ENCODE data around the gene SMLR1. TPM values are rescaled to one million over a fixed set of nuclear protein-coding genes. Genes with fewer than 3 reads are reported as not detected.

Gene SMLR1
- total and polyA plus RNA-seq, 7 donors: not detected

DNA sequence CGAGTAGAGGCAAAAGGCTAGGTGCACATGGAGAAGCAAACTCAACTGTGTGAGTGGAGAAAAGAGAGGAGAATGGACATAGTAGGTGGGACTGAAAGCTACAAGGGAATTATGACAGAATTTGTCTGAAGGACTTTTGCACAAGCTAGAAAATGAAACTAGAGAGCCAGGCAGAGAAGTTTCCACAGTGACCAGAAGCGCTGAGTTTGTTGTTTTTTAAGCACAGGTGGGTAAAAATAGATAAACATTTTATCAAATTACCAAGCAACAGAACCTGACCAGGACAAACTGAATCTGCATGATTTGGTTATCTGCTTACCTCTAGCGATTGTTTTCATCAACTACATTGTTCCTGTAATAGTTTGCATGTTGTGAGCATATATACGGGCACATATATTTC, 38.6 kb downstream of the SMLR1 start:
- TF ChIP-seq, protein P1, sequence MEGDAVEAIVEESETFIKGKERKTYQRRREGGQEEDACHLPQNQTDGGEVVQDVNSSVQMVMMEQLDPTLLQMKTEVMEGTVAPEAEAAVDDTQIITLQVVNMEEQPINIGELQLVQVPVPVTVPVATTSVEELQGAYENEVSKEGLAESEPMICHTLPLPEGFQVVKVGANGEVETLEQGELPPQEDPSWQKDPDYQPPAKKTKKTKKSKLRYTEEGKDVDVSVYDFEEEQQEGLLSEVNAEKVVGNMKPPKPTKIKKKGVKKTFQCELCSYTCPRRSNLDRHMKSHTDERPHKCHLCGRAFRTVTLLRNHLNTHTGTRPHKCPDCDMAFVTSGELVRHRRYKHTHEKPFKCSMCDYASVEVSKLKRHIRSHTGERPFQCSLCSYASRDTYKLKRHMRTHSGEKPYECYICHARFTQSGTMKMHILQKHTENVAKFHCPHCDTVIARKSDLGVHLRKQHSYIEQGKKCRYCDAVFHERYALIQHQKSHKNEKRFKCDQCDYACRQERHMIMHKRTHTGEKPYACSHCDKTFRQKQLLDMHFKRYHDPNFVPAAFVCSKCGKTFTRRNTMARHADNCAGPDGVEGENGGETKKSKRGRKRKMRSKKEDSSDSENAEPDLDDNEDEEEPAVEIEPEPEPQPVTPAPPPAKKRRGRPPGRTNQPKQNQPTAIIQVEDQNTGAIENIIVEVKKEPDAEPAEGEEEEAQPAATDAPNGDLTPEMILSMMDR (IDR thresholded peaks at IDR 0.05): no peak
- no peaks in the 10 kb centered on the region for H3K27me3 ChIP-seq (ENCODE audit: insufficient read depth in 3 of 3, low read length in 2 of 3)
- 94 to 96% (median 96%) methylated on average over 4 of the region's 4 CpGs for WGBS, 3 donors
- no peaks in the 10 kb centered on the region for H3K9me3 ChIP-seq
- peaks cover 0 to 49% of the 10 kb centered on the region in 2 donors for H3K36me3 ChIP-seq (ENCODE audit: insufficient read depth in 1 of 2, low read depth in 1 of 2)
- DNase-seq: no peak
- intact Hi-C loops (cut with DNase I): no loop called here
- H3K4me3 ChIP-seq: no peak overlapping the region
- no peak for ATAC-seq
- H3K27ac ChIP-seq: no peak overlapping the region
- H3K4me1 ChIP-seq: no peaks in the 10 kb centered on the region

DNA sequence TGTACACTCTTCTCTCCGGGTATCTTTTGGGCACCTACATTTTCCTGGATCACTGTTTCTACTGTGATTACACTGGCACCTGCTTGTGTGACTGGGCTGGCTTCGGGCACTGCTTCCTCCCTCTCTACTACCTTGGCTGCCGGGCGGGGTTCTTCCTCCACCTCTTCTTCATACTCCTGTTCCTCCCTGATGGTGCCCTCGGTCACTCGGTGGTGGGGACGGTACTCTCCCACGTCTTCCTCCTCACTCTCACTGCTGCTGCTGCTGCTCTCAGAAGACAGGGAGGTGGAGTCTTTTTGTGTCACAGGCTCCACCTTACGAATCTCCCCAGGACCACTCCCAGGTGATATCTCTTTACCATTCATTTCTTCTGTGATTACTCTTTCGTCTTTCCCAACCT, 42.5 kb downstream of the SMLR1 start:
- Histone ChIP-seq H3K27ac (no peak overlapping the region), H3K9me3 (no peaks in the 10 kb centered on the region), H3K27me3 (ENCODE audit: insufficient read depth in 3 of 3, low read length in 2 of 3) (no peaks in the 10 kb centered on the region), H3K4me3 (no peak overlapping the region), H3K36me3 (ENCODE audit: insufficient read depth in 1 of 2, low read depth in 1 of 2) (peaks cover 0 to 35% of the 10 kb centered on the region in 2 donors), H3K4me1 (no peaks in the 10 kb centered on the region)
- intact Hi-C loops (cut with DNase I): loop anchor here in 1 of 2 donors (5.0 kb wide), 1 partner anchor 547 kb away; no protein-coding TSS in a partner anchor
- WGBS, 3 donors: 87 to 97% (median 94%) methylated on average over 10 of the region's 10 CpGs
- DNase-seq: no peak
- TF ChIP-seq, protein P1 (IDR thresholded peaks at IDR 0.05): no peak
- ATAC-seq: no peak

DNA sequence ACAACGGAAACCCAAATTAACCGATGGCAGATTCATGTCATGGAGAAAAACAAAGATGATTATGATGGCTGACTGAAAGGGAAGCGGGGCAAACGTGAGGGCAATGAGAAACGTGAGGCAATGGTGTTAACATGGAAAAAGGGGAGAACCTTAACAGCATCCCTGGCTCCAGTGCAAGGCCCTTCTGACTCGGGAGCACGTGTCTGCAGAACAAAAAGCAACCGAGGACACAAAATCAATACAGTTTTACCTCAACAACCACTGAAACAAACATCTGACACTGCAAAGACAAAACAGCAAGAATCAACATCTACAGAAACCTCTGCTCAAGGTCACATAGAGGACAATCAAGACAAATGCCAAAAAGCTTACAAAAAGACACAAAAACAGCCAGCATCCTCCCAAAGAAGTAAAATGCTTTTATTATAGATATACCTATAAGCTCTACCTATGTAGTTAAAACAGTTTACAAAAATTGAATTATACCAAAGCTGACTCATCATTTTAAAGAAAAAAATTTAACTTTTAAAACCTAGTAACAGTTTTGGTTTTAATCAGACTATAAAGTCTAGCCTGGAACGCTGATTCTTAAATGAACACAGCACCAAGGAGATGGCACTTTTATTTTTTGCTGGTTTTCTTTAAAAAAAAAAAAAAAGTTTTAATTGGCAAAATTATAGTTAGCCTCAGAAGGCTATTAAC, 43.1 kb downstream of the SMLR1 start:
- ATAC-seq (no peak), DNase-seq (no peak)
- Histone ChIP-seq H3K4me3 (no peak overlapping the region), H3K36me3 (ENCODE audit: insufficient read depth in 1 of 2, low read depth in 1 of 2) (peaks cover 0 to 30% of the 10 kb centered on the region in 2 donors), H3K4me1 (no peaks in the 10 kb centered on the region), H3K9me3 (no peaks in the 10 kb centered on the region), H3K27ac (no peak overlapping the region), H3K27me3 (ENCODE audit: insufficient read depth in 3 of 3, low read length in 2 of 3) (no peaks in the 10 kb centered on the region)
- intact Hi-C loops (cut with DNase I): loop anchor here in 1 of 2 donors (5.0 kb wide), 1 partner anchor 548 kb away; no protein-coding TSS in a partner anchor
- WGBS, 3 donors: 86 to 88% (median 87%) methylated on average over 9 of the region's 9 CpGs
- TF ChIP-seq, protein P1 (IDR thresholded peaks at IDR 0.05): no peak

DNA sequence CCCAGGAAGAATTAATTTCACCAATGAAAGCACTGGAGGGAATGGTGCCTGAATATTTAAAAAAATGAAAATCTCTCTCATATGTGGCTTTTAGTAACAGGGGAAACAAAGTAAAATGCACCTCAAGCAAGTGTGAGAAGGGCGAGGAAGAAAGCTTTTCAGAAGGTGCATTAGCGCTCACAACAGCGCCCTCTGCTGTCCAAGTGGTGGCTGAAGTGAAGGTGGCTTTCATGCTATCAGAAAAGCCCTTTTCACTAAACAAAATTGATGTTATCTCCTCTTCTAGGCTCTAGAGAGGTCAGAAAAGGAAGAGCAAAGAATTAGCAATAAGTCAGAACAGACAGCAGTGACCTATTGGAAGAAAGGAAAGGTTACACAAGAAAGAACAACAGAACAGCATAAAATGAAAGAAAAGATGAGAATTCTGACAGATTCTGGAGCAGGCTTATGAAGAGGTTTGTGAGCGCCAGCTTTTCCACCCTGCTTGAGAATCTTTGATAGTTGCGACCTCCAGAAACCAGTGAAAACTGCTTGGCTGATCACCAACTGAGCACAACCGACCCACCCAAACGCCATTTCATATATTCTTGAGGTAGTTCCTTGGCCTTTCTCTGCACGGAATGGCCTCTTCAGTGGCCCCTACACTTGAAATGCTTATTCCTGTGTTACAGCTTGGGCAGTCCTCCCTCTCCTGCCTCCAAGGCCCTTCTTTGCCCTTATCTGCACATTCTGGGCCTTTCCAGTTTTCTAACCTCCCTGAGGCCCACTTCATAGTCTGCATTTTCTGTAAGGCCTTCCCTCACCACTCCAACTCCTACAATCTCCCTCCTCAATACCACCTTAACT, 45.3 kb downstream of the SMLR1 start:
- Histone ChIP-seq H3K4me1 (no peaks in the 10 kb centered on the region), H3K4me3 (no peak overlapping the region), H3K27ac (no peak overlapping the region), H3K27me3 (ENCODE audit: insufficient read depth in 3 of 3, low read length in 2 of 3) (no peaks in the 10 kb centered on the region), H3K9me3 (no peaks in the 10 kb centered on the region), H3K36me3 (ENCODE audit: insufficient read depth in 1 of 2, low read depth in 1 of 2) (peaks cover 0 to 13% of the 10 kb centered on the region in 2 donors)
- ATAC-seq: peak in 1 of 4 donors; percentile 56
- intact Hi-C loops (cut with DNase I): loop anchor here in 1 of 2 donors (5.0 kb wide), 1 partner anchor 550 kb away; no protein-coding TSS in a partner anchor
- peak; percentile 68 to 80 for DNase-seq
- TF ChIP-seq, protein P1 (IDR thresholded peaks at IDR 0.05): peak; percentile 78
- WGBS, 3 donors: 69 to 75% (median 70%) methylated on average over 8 of the region's 8 CpGs

Measured in psoas muscle (tissue), 8 donors.